ENCODE measurements around the gene NDUFB6.

- TF ChIP-seq ZFP30 (CRISPR knock-in tag; IDR thresholded peaks at IDR 0.05) = no peak
- TF ChIP-seq, protein P1, sequence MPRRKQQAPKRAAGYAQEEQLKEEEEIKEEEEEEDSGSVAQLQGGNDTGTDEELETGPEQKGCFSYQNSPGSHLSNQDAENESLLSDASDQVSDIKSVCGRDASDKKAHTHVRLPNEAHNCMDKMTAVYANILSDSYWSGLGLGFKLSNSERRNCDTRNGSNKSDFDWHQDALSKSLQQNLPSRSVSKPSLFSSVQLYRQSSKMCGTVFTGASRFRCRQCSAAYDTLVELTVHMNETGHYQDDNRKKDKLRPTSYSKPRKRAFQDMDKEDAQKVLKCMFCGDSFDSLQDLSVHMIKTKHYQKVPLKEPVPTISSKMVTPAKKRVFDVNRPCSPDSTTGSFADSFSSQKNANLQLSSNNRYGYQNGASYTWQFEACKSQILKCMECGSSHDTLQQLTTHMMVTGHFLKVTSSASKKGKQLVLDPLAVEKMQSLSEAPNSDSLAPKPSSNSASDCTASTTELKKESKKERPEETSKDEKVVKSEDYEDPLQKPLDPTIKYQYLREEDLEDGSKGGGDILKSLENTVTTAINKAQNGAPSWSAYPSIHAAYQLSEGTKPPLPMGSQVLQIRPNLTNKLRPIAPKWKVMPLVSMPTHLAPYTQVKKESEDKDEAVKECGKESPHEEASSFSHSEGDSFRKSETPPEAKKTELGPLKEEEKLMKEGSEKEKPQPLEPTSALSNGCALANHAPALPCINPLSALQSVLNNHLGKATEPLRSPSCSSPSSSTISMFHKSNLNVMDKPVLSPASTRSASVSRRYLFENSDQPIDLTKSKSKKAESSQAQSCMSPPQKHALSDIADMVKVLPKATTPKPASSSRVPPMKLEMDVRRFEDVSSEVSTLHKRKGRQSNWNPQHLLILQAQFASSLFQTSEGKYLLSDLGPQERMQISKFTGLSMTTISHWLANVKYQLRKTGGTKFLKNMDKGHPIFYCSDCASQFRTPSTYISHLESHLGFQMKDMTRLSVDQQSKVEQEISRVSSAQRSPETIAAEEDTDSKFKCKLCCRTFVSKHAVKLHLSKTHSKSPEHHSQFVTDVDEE (CRISPR knock-in tag; IDR thresholded peaks at IDR 0.05) = no peak
- TF ChIP-seq, protein P2, sequence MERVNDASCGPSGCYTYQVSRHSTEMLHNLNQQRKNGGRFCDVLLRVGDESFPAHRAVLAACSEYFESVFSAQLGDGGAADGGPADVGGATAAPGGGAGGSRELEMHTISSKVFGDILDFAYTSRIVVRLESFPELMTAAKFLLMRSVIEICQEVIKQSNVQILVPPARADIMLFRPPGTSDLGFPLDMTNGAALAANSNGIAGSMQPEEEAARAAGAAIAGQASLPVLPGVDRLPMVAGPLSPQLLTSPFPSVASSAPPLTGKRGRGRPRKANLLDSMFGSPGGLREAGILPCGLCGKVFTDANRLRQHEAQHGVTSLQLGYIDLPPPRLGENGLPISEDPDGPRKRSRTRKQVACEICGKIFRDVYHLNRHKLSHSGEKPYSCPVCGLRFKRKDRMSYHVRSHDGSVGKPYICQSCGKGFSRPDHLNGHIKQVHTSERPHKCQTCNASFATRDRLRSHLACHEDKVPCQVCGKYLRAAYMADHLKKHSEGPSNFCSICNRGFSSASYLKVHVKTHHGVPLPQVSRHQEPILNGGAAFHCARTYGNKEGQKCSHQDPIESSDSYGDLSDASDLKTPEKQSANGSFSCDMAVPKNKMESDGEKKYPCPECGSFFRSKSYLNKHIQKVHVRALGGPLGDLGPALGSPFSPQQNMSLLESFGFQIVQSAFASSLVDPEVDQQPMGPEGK (CRISPR knock-in tag; IDR thresholded peaks at IDR 0.05; ENCODE audit: borderline replicate concordance) = no peak
- no peak for TF ChIP-seq CREB5 (CRISPR knock-in tag; IDR thresholded peaks at IDR 0.05; ENCODE audit: low read depth)
- no peak for TF ChIP-seq ZFP3 (CRISPR knock-in tag; IDR thresholded peaks at IDR 0.05)
- no peak for TF ChIP-seq PPARA (CRISPR knock-in tag; IDR thresholded peaks at IDR 0.05; ENCODE audit: borderline replicate concordance)
- TF ChIP-seq ZNF565 (CRISPR knock-in tag; conservative IDR thresholded peaks at IDR 0.05; ENCODE audit: low read depth) = no peak
- no peak for TF ChIP-seq TCF4 (CRISPR knock-in tag; IDR thresholded peaks at IDR 0.05; ENCODE audit: borderline replicate concordance)
- no peak for TF ChIP-seq ZC3H10 (CRISPR knock-in tag; IDR thresholded peaks at IDR 0.05)
- TF ChIP-seq SNAI2 (CRISPR knock-in tag; IDR thresholded peaks at IDR 0.05) = no peak
- TF ChIP-seq TOX (CRISPR knock-in tag; IDR thresholded peaks at IDR 0.05; ENCODE audit: borderline replicate concordance) = no peak
Measured at GRCh38 chr9:32579706-32580331, 6.9 kb upstream of the NDUFB6 start.

Measured in SK-N-SH treated with all-trans-retinoic acid at 6 μM for 48 hours (cell line).